Activated CD8-positive, alpha-beta T cell treated with anti-CD3 and anti-CD28 coated beads for 36 hours (primary cell): Measurements from ENCODE around the gene NT5C. TPM values are rescaled to one million over a fixed set of nuclear protein-coding genes. Genes with fewer than 3 reads are reported as not detected.

ENCODE experiments used
- ATAC-seq: fragments of 200-7000 bp; cut with Tn5 transposase; one replicate; pipeline ENCODE4 v1.10.0; 2021; ENCODE audit warnings: mild to moderate bottlenecking, moderate library complexity
- CTCF ChIA-PET: fragments of 350-600 bp; sonication (Branson Sonifier 250); formaldehyde crosslinking; loops from one replicate; lab custom pipeline; 2021; ENCODE audit warnings: antibody characterized with exemption; lab: Charles Lee
- POLR2A ChIA-PET: fragments of 350-600 bp; sonication (Branson Sonifier 250); formaldehyde crosslinking; loops from one replicate; lab custom pipeline; 2021; ENCODE audit warnings: antibody characterized with exemption; lab: Charles Lee
- DNase-seq: peaks from one replicate; pipeline ENCODE4 v3.0.0-alpha.2; 2020
- H3K27ac Mint-ChIP-seq: one replicate; pipeline ENCODE4 v1.8.0; 2021; ENCODE audit warnings: mild to moderate bottlenecking, mixed read lengths
- H3K27me3 Mint-ChIP-seq: one replicate; pipeline ENCODE4 v1.8.0; 2021; ENCODE audit warnings: mixed read lengths
- H3K36me3 Mint-ChIP-seq: one replicate; pipeline ENCODE4 v1.8.0; 2021; ENCODE audit warnings: low read depth, mixed read lengths
- H3K4me1 Mint-ChIP-seq: one replicate; pipeline ENCODE4 v1.8.0; 2021; ENCODE audit warnings: low read depth, mixed read lengths
- H3K4me3 Mint-ChIP-seq: one replicate; pipeline ENCODE4 v1.8.0; 2021; ENCODE audit warnings: mild to moderate bottlenecking, moderate library complexity, mixed read lengths
- H3K9me3 Mint-ChIP-seq: one replicate; pipeline ENCODE4 v1.8.0; 2021; ENCODE audit warnings: mixed read lengths
- CTCF ChIP-seq: fragments of 200-600 bp; IDR thresholded peaks from one replicate; pipeline ENCODE4 v1.8.0; 2022; ENCODE audit warnings: antibody characterized with exemption, mild to moderate bottlenecking
- intact Hi-C: fragments of 100-400 bp; cut with micrococcal nuclease; formaldehyde crosslinking; loops from one replicate; pipeline ENCODE4 v1.10.0; 2022
- total RNA-seq, 2 experiments: library from RNA; stranded (reverse); gene quantifications; one replicate each; pipeline ENCODE4 v1.2.3, GENCODE V29; 2021

NT5C gene
- total RNA-seq, 2 experiments from 2014 or later: 66.1 to 68.1 TPM

- Mint-ChIP-seq H3K27me3 (no peaks in the 10 kb centered on the region), H3K27ac (no peak overlapping the region), H3K36me3 (no peaks in the 10 kb centered on the region), H3K4me3 (no peak overlapping the region), H3K9me3 (no peaks in the 10 kb centered on the region), H3K4me1 (peaks cover 9% of the 10 kb centered on the region)
- ATAC-seq (peak; percentile 32), DNase-seq (peak; percentile 52)
- intact Hi-C loops: no loop called here
- POLR2A ChIA-PET: interaction anchor here (0.6 to 1.2 kb wide), 5 partner anchors 8 to 93 kb away, joined by 3 to 4 read pairs (median 3); partner anchors contain the start of gene MRPL58
- CTCF ChIA-PET: interaction anchor here (0.9 to 3.8 kb wide), 21 partner anchors 9 to 149 kb away, joined by 3 to 38 read pairs (median 5); partner anchors contain the start of genes NT5C and SLC16A5
- peak; percentile 63 for TF ChIP-seq CTCF
Observed at GRCh38 chr17:75105126-75106080, 26.1 kb downstream of the NT5C start.

GRCh38 chr17:75103601-75104554 lies 27.7 kb downstream of the NT5C start:
- POLR2A ChIA-PET: interaction anchor here (1.1 to 1.5 kb wide), 2 partner anchors 10 to 91 kb away, joined by 3 to 7 read pairs; partner anchors contain the start of gene MRPL58
- Mint-ChIP-seq H3K4me1 (peaks cover 6% of the 10 kb centered on the region), H3K27ac (no peak overlapping the region), H3K36me3 (no peaks in the 10 kb centered on the region), H3K4me3 (no peak overlapping the region), H3K27me3 (no peaks in the 10 kb centered on the region), H3K9me3 (no peaks in the 10 kb centered on the region)
- intact Hi-C loops: no loop called here
- DNase-seq: no peak
- ATAC-seq: no peak
- no peak for TF ChIP-seq CTCF
- CTCF ChIA-PET: interaction anchor here (0.7 to 3.8 kb wide), 6 partner anchors 8 to 146 kb away, joined by 3 to 38 read pairs (median 6); no protein-coding TSS in a partner anchor

- POLR2A ChIA-PET: interaction anchor here (0.6 to 1.1 kb wide), 2 partner anchors 11 to 83 kb away, joined by 3 to 4 read pairs; no protein-coding TSS in a partner anchor
- no peaks in the 10 kb centered on the region for H3K9me3 Mint-ChIP-seq
- DNase-seq (no peak), ATAC-seq (no peak)
- TF ChIP-seq CTCF: no peak
- H3K27ac Mint-ChIP-seq: no peak overlapping the region
- H3K36me3 Mint-ChIP-seq: no peaks in the 10 kb centered on the region
- H3K4me1 Mint-ChIP-seq: no peaks in the 10 kb centered on the region
- intact Hi-C loops: no loop called here
- CTCF ChIA-PET: interaction anchor here (1.6 kb wide), 1 partner anchor 12 kb away, joined by 5 read pairs; no protein-coding TSS in a partner anchor
- H3K27me3 Mint-ChIP-seq: no peaks in the 10 kb centered on the region
- H3K4me3 Mint-ChIP-seq: no peak overlapping the region
Observed at GRCh38 chr17:75102385-75102821, 29.1 kb downstream of the NT5C start.

GRCh38 chr17:75099881-75100595 lies 31.5 kb downstream of the NT5C start:
- ATAC-seq: no peak
- H3K4me3 Mint-ChIP-seq: no peak overlapping the region
- no peak for DNase-seq
- H3K27ac Mint-ChIP-seq: no peak overlapping the region
- no peaks in the 10 kb centered on the region for H3K4me1 Mint-ChIP-seq
- intact Hi-C loops: no loop called here
- POLR2A ChIA-PET: no interaction called here
- CTCF ChIA-PET: interaction anchor here (0.9 kb wide), 1 partner anchor 9 kb away, joined by 3 read pairs; no protein-coding TSS in a partner anchor
- TF ChIP-seq CTCF: no peak
- no peaks in the 10 kb centered on the region for H3K27me3 Mint-ChIP-seq
- no peaks in the 10 kb centered on the region for H3K9me3 Mint-ChIP-seq
- no peaks in the 10 kb centered on the region for H3K36me3 Mint-ChIP-seq
